Urothelium cell line (cell line): ENCODE results near the gene TCL1A.

ENCODE experiments used
- DNase-seq: peaks from one replicate; pipeline ENCODE4 v3.0.0; 2011; ENCODE audit warnings: low spot score, mixed read lengths
- FAIRE-seq: peaks from 2 replicates; lab custom pipeline; 2011; peaks lifted over from hg19 to GRCh38; lab: Jason Lieb, UNC

TCL1A gene

DNA sequence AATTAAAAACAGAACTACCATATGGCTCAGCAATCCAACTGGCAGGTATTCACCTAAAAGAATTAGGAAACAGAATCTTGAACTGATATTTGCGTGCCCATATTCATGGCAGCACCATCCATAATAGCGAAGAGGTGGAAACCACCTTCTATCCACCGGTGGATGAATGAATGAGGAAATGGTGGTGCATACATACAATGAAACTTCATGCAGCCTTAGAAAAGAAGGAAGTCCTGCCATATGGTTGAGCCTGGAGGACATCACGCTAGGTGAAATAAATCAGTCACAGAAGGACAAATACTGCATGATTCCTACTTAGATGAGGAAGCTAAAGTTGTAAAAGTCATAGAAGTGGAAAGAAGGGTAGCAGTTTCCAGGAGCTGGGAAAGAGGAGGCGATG is 6.6 kb downstream of the TCL1A start:
- FAIRE-seq (no peak), DNase-seq (no peak)

DNA sequence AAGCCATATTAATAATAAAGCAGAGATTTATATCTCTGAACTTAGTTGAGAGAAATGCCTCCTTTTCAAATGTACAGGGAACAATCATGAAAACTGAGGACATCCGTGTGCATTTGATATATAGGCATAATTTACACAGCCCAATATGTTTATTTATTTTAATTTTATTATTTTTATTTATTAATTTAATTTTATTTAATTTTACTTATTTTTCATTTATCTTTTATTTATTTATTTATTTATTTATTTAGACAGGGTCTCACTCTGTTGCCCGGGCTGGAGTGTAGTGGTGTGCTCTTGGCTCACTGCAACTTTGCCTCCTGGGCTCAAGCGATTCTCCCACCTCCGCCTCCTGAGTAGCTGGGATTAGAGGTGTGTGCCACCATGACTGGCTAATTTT is 8.4 kb downstream of the TCL1A start:
- no peak for DNase-seq
- FAIRE-seq: no peak

DNA sequence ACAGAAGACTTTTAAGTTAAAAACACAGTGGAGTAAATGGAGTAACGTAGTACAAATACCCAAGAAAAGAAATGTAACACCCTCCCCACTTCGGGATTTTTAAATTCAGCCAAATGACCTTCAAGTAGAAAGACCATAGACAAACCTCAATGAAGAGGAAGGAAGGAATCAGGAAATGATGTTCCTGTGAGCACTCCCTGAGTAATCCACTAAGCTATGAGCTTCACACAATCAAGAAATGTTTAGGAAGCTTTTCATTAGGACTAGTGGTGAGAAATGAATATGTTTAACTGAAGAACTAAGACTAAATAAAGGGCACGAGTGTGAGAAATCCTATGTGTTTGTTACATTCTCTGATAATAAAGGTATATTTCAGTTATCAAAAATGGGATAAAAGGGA is 10.1 kb downstream of the TCL1A start:
- FAIRE-seq (no peak), DNase-seq (no peak)

DNA sequence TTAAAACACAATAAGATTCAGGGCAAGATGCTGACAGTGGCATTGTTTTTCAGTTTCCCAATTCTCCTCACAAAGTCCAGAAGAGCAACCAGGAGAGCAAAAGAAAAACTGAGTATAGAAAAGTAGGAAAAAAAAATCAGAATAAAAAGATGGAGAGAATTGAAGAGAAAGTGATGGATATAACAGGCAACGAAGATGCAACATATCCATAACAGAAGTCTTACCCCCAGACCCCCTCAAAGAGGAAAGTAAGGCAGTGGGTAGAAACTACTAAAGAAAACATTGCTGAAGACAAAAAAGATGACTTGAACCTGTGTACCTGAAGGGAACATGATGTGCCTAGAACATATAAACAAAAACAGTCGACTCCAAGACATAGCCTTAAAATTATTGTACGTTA is 10.6 kb downstream of the TCL1A start:
- FAIRE-seq (no peak), DNase-seq (no peak)

DNA sequence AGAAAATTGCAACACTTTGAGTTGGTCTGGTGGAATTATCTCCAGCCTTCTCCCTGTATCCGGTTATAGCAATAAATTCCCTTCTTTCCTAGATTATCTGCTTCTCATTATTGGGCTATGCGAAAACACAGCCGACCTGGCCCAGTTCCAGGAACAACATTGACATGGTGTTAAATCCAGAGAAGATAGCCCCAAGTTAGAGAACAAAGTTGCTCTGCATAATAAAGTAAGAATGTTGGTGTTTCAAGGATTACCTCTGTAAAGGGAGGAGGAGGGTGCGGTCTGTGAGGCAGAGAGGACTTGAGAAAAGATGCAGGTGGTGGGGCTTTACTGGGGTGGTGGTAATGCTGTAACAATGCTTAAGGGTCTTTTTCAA is 12.1 kb downstream of the TCL1A start:
- DNase-seq (no peak), FAIRE-seq (no peak)

DNA sequence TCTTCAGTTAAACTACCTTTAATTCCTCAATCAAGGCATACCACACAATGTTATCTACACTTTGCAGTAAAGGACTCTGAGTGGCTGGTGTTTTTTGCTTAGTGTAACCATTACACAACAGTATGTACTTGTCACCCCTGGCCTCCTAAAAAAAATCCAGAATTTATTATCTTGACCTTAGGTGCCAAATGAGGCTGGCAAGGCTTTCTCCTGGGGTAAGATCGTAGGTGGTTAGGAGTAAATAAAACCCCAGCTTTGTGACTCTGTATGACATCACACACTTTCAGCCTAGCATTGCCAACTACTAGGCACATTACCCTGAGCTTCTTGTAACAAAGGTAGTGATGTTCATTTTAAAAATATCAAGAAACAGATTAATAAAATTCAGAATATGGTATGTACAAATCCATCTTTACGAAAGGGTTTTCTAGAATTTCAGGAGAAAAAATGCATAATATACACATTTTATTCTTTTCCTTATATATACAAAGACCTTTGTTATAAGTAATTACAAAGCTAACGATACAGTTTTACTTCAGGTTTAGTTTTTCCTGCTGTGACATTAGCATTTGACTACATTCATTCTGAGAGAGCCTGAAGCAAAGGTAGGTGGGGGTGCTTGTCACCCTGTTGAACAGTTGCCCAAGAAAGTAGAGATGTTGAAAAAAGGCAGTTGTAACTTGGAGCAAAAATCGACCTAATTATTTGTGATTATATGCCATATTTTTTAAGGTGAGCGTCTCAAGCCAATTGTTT is 13.5 kb downstream of the TCL1A start:
- no peak for FAIRE-seq
- DNase-seq: no peak

DNA sequence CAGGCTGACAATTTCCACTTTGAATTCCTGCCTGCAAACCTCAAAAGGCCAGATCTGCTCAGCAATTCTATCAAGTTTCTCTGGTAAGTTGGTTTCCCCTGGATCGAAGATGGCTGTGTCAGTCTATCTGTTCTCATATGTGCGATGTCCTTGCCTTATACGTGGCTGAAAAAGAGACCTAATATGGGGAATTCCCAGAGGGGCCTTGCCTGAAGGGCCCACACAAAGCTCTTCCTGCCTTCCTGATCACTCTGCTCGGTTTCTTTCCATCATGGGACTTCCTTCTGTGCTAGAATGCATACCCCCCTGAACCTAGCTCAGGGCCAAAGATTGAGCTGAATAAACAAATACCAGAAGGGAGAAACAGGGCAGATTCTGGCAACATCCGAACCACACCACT is 14.5 kb downstream of the TCL1A start:
- FAIRE-seq (no peak), DNase-seq (no peak)

DNA sequence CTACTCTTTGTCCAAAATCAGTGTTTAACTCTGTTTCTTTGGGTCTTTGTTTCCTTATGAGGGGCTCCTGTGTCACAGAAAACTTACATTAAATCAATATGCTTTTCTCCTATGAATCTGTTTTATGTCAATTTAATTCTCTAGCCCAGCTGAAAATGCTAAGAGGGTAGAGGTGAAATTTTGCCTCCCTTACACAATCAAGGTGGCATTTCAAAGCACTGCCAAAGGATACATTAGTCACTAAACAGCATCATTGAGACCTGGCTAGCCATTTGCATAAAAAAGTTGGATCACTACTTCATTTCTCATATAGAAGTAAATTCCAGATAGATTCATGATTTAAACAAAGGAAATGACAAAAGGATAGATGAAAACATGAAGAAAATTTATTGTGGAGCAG is 15.6 kb downstream of the TCL1A start:
- DNase-seq: no peak
- no peak for FAIRE-seq

DNA sequence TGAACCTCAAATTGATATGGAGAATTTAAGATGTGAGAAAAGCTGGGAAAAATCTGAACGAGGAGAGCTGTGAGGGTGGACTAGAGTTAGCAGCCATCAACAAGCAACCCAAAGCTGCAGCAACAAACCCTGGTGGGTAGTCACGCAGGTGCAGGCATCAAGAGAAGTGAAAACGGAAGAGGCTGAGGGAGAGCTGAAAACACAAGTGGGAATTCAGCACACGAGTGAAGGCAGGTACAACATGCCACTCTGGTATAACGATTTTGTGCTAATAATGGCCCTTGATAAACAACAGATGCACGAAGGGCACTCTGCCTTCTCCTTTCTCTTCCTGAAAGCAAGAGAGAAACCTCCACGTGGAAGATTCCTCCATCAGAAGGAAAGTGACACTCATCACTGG is 16.2 kb downstream of the TCL1A start:
- FAIRE-seq: no peak

DNA sequence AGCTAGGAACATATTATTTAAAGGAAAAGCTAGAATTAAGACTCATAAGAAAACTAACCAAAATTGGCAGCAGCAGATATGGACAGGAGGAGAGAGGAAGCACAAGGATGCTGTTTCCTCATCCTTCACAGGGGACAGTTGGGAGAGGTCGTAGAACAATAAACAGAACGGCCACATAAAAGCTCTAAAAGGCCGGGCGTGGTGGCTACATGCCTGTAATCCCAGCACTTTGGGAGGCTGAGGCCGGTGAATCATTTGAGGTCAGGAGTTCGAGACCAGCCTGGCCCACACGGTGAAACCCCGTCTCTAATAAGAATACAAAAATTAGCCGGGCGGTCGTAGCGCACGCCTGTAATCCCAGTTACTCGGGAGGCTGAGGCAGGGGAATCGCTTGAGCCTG is 17.2 kb downstream of the TCL1A start:
- FAIRE-seq: no peak

More for the DNA sequence above, 16.2 kb downstream of the TCL1A start:
- no peak for DNase-seq

DNA sequence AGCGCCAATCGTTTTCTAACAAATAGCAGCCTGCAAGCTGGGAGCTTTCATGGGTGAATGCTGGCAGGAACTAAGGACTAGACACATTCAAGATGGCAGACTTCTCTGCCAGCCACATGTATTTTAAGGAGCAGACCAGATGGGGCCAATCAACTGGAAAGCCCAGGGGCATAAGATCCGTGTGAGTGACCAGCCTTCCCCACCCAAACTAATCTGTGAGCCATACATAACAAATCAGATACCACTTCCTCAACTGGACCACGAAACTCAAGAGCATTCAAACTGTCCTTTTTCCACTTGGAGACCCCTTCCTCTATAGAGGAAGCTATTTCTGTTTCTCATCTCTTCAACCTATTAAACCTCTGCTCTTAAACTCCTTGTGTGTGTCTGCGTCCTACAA is 18.0 kb downstream of the TCL1A start:
- FAIRE-seq (no peak), DNase-seq (no peak)

More for the DNA sequence above, 17.2 kb downstream of the TCL1A start:
- DNase-seq: no peak

DNA sequence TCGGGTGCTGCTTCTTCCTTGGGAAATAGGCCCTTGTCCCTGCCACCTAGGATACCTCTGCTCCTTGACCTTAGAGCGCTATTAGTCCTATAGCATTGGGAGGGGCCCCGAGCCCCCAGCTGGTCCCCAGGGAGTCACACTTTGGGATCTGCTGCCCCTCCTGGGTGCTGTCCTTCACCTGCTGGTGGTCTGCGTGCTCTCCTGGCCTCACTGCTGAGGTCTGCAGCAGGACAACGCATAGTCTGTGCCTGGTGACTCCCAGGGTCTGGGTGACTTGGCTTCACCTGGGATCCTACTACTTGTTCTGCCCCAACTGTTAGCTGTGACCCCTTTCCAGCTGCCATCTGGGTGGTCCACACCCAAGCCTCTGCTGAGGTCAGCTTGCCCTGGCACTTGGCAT is 18.9 kb downstream of the TCL1A start:
- no peak for DNase-seq
- FAIRE-seq: no peak

DNA sequence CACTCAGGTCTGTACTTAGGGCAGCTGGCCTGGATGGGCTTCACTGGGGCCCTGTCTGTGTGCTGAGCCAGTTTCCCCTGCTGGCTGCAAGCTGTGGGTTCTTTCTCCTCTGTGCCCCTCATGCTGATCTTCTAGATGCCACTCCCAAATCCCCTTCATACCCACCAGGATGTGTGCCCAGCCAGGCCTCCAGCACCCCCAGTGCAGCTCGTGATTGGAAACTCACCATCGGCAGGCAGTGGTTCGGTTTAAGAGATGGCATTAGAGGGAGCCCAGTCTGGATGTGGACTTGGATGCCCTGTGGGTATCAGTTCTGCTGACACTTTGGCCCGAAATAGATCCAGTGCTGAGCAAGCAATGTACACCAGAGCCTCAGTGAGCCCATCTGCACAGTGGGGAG is 21.8 kb downstream of the TCL1A start:
- FAIRE-seq (no peak), DNase-seq (no peak)

DNA sequence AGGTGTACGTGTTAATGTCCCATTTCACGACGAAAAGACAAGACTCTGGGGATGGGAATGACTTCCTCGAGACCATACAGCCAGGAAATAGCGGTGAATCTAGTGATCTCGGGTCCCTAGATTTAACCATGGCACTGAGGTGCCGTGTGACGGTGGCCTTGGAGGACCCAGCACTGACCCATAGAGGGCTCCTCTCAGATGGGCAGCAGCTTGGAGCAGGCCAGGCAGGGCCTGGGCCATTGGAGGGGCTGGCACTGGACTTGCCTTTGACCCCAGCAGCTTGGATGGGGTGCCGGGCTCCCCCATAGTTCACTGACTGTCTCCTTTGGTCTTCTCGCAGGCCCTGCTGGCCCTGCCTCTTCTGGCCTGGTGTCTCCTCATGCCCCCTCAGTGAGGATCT is 22.3 kb downstream of the TCL1A start:
- FAIRE-seq (no peak), DNase-seq (no peak)

DNA sequence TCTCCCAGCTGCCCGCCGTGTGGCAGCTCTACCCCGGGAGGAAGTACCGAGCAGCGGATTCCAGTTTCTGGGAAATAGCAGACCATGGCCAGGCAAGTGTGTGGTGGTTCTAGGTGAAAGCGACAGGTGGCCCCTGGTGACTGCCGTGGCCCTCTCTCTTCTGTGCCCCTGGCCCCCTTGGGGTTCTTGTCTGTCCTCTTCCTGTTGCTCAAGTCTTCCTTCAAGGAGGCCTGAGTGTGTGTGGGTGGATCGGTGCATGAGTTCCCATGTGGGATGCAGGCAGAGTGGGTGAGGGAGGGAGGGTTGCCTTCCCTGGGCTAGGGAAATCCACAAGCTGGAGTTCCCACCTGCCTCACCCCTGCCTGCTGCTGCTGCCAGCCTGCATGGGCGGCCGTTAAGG is 23.1 kb downstream of the TCL1A start:
- no peak for FAIRE-seq
- no peak for DNase-seq

DNA sequence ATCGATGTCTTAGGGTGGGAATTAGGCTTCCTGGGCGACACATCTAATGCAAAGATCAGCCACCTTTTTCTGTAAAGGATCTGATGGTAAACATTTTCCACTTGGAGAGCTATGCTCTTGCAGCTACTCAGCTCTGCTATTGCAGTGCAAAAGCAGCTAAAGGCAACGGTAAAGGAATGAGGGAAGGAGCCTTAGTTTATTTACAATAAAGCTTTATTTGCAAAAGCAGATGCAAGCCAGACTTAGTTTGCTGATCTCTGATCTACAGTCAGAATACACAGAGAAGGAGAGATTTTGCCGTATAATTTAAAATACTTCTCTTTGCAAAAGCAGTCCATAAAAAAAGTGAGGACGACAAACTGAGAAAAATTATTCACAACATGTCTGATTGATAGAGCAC is 24.5 kb downstream of the TCL1A start:
- no peak for DNase-seq
- no peak for FAIRE-seq

DNA sequence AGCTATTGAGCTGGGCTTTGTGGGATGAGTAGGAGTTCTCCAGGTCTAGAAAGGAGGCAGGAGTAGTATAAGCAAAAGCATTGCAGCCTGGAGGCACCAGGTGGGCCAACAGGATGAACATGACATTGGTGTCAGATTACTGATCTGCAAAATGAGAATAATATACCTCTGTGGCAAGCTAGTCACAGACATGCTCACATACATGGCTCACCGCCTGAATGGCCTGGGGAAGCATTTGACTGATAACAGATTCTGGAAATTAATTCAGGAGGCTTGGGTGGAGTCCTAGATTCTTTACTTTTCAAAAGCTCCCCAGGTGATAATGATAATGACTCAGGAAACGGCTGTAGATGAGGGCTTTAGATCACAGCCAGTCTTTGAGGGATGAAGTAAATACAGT is 27.0 kb downstream of the TCL1A start:
- no peak for DNase-seq
- no peak for FAIRE-seq

DNA sequence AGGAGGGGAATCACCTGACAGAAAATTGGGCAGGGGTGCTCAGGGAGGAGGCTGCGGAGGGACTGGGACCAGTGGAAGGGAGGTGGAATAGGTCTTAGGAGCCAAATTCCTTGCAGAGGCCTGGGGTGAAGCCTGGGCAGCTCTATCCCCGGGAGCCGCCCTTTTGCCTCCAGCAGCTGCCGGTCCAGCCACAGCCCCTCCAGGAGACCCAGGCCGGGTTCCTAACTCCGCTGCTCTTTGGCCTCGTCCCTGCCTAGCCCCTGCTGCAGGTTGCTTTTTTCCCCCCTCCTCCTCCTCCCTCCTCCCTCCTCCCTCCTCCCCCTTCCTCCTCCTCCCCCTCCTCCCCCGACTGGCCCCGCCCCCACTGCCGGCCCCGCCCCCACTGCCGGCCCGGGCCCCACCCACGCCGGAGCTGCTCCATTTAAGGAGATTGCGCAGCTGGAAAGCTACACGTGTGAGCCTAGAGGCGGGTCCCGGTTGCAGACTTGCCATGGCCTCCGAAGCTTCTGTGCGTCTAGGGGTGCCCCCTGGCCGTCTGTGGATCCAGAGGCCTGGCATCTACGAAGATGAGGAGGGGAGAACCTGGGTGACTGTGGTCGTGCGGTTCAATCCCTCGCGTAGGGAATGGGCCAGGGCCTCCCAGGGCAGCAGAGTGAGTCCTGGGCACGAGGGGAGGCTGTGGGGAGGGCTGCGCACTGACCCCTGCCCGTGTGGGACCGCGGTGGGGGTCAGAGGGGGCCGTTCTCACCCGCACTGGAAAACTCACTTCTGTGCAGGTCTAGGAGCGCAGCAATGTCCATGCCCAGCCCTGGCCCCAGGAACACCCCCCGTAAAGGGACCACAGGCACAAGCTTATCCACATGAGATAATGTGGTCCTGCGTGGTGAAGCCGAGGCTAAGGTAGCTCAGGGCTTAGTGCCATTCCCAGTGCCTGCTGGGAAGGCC is 27.7 kb downstream of the TCL1A start, which contains the start of gene TCL1B:
Gene TCL1B (plus strand): TSS at position 449 of the 945 bp plus-strand sequence. CDS start 42 bp downstream, at position 491.
- no peak for DNase-seq
- no peak for FAIRE-seq

DNA sequence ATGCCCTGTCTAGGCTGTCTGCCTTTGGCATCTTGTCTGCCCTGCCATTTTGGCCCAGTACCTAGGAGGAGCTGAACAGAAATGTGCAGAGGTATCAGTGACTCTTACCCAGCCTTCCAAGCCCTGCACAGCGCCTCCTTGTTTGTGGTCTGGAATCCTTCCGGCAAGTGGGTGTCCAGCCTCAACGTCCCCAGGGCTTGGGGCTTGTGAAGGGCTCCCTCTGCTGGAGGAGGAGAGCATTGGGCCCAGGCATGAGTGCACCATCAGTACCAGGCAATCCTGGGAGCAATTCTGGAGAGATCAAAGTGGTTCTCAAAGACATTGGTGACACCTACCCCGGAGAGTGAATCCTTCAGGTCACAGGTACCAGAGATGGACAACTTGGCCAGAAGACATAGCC is 30.1 kb downstream of the TCL1A start:
- FAIRE-seq (no peak), DNase-seq (peak; percentile 7)

DNA sequence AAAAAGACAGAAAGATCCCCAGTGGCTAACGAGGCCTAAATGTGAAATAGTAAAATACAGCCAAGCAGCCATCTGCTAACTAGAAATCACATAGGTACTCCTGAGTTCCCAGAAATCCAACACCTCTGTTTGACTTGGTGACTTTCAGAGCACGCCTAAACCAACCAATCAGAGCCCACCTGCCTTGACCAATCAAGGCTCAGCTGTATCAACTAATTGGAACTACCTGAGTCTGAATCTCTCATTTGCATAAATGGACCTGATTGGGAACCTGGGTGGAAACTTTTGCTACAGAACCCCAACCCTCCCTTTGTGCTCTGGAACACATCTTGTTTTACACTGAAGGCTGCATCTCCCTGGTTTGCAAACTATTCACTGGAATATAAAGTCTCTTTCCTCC is 32.8 kb downstream of the TCL1A start:
- no peak for FAIRE-seq
- DNase-seq: no peak

DNA sequence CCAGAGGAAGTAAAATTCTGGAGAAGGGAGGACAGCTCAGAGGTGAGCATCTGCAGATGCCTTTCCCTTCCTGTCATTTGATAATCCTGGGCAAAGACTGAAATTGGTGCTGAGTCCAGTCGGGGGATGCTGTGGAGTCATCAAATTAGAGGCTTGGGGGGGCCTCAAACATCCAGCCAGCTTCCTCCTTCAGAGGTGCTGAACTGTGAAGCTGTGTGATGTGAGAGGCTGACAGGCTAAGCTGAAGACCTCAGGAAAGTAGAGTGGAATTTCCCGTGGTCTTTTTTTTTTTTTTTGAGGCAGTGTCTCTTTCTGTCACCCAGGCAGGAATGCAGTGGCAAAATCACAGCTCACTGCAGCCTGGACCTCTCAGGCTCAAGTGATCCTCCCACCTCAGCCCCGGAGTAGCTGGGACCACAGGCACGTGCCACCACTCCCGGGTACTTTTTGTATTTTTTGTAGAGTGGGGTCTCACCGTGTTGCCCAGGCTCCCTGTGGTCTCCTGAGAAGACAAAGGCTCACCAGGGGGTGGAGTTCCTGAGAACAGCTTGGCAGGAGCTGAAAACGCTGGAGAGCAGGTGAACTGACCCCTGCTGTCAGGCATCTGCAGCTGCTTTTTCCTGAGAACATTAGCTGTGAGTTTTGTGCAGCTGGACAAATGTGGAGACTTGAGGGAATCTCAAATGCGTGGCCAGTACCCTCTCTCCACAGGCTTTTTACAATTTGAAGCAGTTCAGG is 33.8 kb downstream of the TCL1A start:
- FAIRE-seq (no peak), DNase-seq (peak; percentile 9)
